AG10803 (cell line): Measurements from ENCODE around the gene MFSD6.

Source experiments
- DNase-seq: peaks from one replicate; pipeline ENCODE4 v3.0.0; 2010; ENCODE audit warnings: low read depth
- H3K4me3 ChIP-seq: 2 replicates; pipeline ENCODE4 v1.5.1; 2011; ENCODE audit warnings: mild to moderate bottlenecking, low read length, control low read depth
- CTCF ChIP-seq: conservative IDR thresholded peaks from 2 replicates; pipeline ENCODE4 v1.5.1; 2011; ENCODE audit warnings: mild to moderate bottlenecking, low read length, control low read depth, inconsistent platforms

MFSD6 gene

GRCh38 chr2:190413421-190413820 is 5.3 kb downstream of the MFSD6 start:
- H3K4me3 ChIP-seq, result no peak overlapping the region
- TF ChIP-seq CTCF, result no peak
- DNase-seq, result no peak

- TF ChIP-seq CTCF, result no peak
- no peak for DNase-seq
- H3K4me3 ChIP-seq, result no peak overlapping the region
Observed at GRCh38 chr2:190415251-190415650, 7.1 kb downstream of the MFSD6 start.

GRCh38 chr2:190415794-190416775 is 7.9 kb downstream of the MFSD6 start:
- no peak overlapping the region for H3K4me3 ChIP-seq
- DNase-seq, result no peak
- no peak for TF ChIP-seq CTCF

- no peak overlapping the region for H3K4me3 ChIP-seq
- DNase-seq, result no peak
- TF ChIP-seq CTCF, result no peak
Observed at GRCh38 chr2:190417045-190417842, 9.1 kb downstream of the MFSD6 start.

- no peak for DNase-seq
- no peak for TF ChIP-seq CTCF
- H3K4me3 ChIP-seq, result no peak overlapping the region
Observed at GRCh38 chr2:190418727-190419126, 10.6 kb downstream of the MFSD6 start.

GRCh38 chr2:190420801-190421200 is 12.6 kb downstream of the MFSD6 start:
- peak; percentile 32 for DNase-seq
- TF ChIP-seq CTCF, result no peak

More at GRCh38 chr2:190420801-190421200, 12.6 kb downstream of the MFSD6 start:
- H3K4me3 ChIP-seq, result no peak overlapping the region
